ENCODE data around the gene PCDH8. TPM values are rescaled to one million over a fixed set of nuclear protein-coding genes. Genes with fewer than 3 reads are reported as not detected.
A peak's percentile ranks its signal among the peaks of the same experiment; 100 is the strongest.

The PCDH8 gene
- total and polyA plus RNA-seq, 2 of the 13 experiments (the other 11 are each of a cell fraction or from before 2014, with no cell fraction given), result not detected

DNA sequence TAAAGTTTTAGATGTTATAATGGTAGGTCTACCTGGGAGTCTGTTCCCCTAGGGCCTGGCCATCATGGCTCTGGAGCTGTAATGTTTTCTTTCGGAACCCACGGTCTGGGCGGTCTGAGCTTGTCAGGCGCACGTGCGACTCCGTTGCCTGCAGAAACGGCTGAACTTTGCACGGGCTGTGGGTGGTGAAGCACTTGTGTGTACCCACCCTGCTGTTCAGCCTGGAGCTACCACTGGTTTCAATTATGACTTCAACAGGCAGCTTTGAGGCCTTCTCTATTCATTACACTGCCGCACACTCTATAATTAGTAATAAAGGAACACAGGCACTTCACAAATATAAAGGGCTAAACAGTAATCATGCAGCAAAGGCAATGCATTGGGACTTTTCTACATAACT, 6.0 kb downstream of the PCDH8 start:
- intact Hi-C loops (cut with micrococcal nuclease; ENCODE audit: unreplicated experiment), result no loop called here
- DNase-seq (ENCODE audit: low spot score), result peak; percentile 65
- H3K9me3 ChIP-seq (ENCODE audit: low read length), result no peaks in the 10 kb centered on the region
- no peak overlapping the region for H2AFZ ChIP-seq (ENCODE audit: low read length)
- no peak overlapping the region for H3K27ac ChIP-seq (ENCODE audit: extremely low read length, insufficient read depth, low read length)
- ATAC-seq, result peak; percentile 99
- no peak overlapping the region for H3K9ac ChIP-seq (ENCODE audit: insufficient read depth, low read depth, low read length)
- peaks cover 12% of the 10 kb centered on the region for H3K4me1 ChIP-seq (ENCODE audit: insufficient read depth, low read length)
- WGBS (ENCODE audit: low lambda C conversion rate), result 13% methylated on average over 4 of the region's 10 CpGs
- H3K36me3 ChIP-seq (replicated peaks in 1 of 2; ENCODE audit: control insufficient read depth in 1 of 2, insufficient read depth in 2 of 2, low read length in 2 of 2), result no peaks in the 10 kb centered on the region
- no TSS peak for BruUV-seq (replicated peaks)
- no peaks in the 10 kb centered on the region for H3K27me3 ChIP-seq (ENCODE audit: control insufficient read depth in 1 of 2, insufficient read depth in 2 of 2, low read length in 2 of 2)
- in situ Hi-C loops (cut with HindIII; ENCODE audit: extremely low pct_ligation_motif_present, low pct_unique_long_range_greater_than_20kb), result no loop called here
- FAIRE-seq, result peak; percentile 30
- CTCF ChIA-PET (ENCODE audit: low intra/inter-chr PET ratio, low total read pairs), result no interaction called here
- no peak overlapping the region for H3K4me3 ChIP-seq (replicated peaks in 1 of 3; ENCODE audit: insufficient read depth in 1 of 3, low read depth in 2 of 3, low read length in 3 of 3)
- H3K4me2 ChIP-seq (ENCODE audit: low read depth, low read length), result peak overlapping the region; percentile 35; the same call in 1 of the 2 replicates
- POLR2A ChIA-PET, result interaction anchor here (1.0 to 1.1 kb wide), 2 partner anchors 9 to 190 kb away, joined by 4 read pairs; partner anchors contain the start of gene SUGT1
- no peaks in the 10 kb centered on the region for H4K20me1 ChIP-seq (ENCODE audit: insufficient read depth, low read length)
- H3K79me2 ChIP-seq (ENCODE audit: insufficient read depth, low read length), result no peaks in the 10 kb centered on the region
- TF ChIP-seq GZF1 (CRISPR knock-in tag; IDR thresholded peaks at IDR 0.05) (no peak), ZNF431 (CRISPR knock-in tag; IDR thresholded peaks at IDR 0.05; ENCODE audit: borderline replicate concordance, low read depth) (no peak), SOX6 (IDR thresholded peaks at IDR 0.05) (no peak), SOX6 (CRISPR knock-in tag; IDR thresholded peaks at IDR 0.05) (peak; percentile 22; the same call in 1 of the 2 replicates), WIZ (CRISPR knock-in tag; IDR thresholded peaks at IDR 0.05) (no peak), ZNF225 (CRISPR knock-in tag; IDR thresholded peaks at IDR 0.05) (no peak), SIN3B (IDR thresholded peaks at IDR 0.05; ENCODE audit: low read length) (no peak), HNF4A (CRISPR knock-in tag; IDR thresholded peaks at IDR 0.05) (peak; percentile 91), ZNF644 (CRISPR knock-in tag; IDR thresholded peaks at IDR 0.05; ENCODE audit: low read depth) (peak; percentile 73), RELA (CRISPR knock-in tag; IDR thresholded peaks at IDR 0.05) (no peak), KLF15 (CRISPR knock-in tag; IDR thresholded peaks at IDR 0.05; ENCODE audit: borderline replicate concordance) (no peak), MNT (IDR thresholded peaks at IDR 0.05) (no peak), NR0B2 (CRISPR knock-in tag; IDR thresholded peaks at IDR 0.05) (no peak), NONO (IDR thresholded peaks at IDR 0.05) (no peak), NONO (CRISPR knock-in tag; conservative IDR thresholded peaks at IDR 0.05) (no peak), ZBTB20 (CRISPR knock-in tag; IDR thresholded peaks at IDR 0.05; ENCODE audit: borderline replicate concordance, low read depth) (no peak), POLR2AphosphoS5 (IDR thresholded peaks at IDR 0.05; ENCODE audit: low read depth, low read length) (no peak), REPIN1 (CRISPR knock-in tag; IDR thresholded peaks at IDR 0.05; ENCODE audit: borderline replicate concordance, low read depth) (peak; percentile 50; the same call in 1 of the 2 replicates), HNF4G (IDR thresholded peaks at IDR 0.05; ENCODE audit: borderline replicate concordance, low read depth, low read length) (peak; percentile 29; the same call in 1 of the 2 replicates), HNF4G (CRISPR knock-in tag; IDR thresholded peaks at IDR 0.05; ENCODE audit: borderline replicate concordance, low read depth) (no peak), PREB (CRISPR knock-in tag; IDR thresholded peaks at IDR 0.05) (no peak), IRX3 (CRISPR knock-in tag; IDR thresholded peaks at IDR 0.05; ENCODE audit: borderline replicate concordance, low read depth) (no peak), ZNF256 (CRISPR knock-in tag; conservative IDR thresholded peaks at IDR 0.05) (no peak)
- TF ChIP-seq, protein P1, sequence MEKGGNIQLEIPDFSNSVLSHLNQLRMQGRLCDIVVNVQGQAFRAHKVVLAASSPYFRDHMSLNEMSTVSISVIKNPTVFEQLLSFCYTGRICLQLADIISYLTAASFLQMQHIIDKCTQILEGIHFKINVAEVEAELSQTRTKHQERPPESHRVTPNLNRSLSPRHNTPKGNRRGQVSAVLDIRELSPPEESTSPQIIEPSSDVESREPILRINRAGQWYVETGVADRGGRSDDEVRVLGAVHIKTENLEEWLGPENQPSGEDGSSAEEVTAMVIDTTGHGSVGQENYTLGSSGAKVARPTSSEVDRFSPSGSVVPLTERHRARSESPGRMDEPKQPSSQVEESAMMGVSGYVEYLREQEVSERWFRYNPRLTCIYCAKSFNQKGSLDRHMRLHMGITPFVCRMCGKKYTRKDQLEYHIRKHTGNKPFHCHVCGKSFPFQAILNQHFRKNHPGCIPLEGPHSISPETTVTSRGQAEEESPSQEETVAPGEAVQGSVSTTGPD (CRISPR knock-in tag; IDR thresholded peaks at IDR 0.05), result no peak
